Small intestine (tissue), 7 donors: ENCODE data around the gene MFSD6L. TPM values are rescaled to one million over a fixed set of nuclear protein-coding genes. Genes with fewer than 3 reads are reported as not detected.

Experiments
- DNase-seq, 2 donors: peaks; one replicate each; pipeline versions ENCODE4 v3.0.0 to v3.0.0-alpha.2; 2013
- FAIRE-seq: peaks from 2 replicates; lab custom pipeline; 2012; peaks lifted over from hg19 to GRCh38; lab: Jason Lieb, UNC
- H3K27ac ChIP-seq, 3 donors: one replicate each; pipeline ENCODE4 v1.5.1; 2013; ENCODE audit warnings: low read length in 2 of 3, mild to moderate bottlenecking in 2 of 3, control low read depth in 1 of 3, inconsistent platforms in 1 of 3, low read depth in 1 of 3, moderate library complexity in 1 of 3
- H3K27me3 ChIP-seq, 3 donors: one replicate each; pipeline ENCODE4 v1.6.1; 2013; ENCODE audit warnings: low read length in 3 of 3, inconsistent platforms in 1 of 3; ENCODE audit not compliant: control insufficient read depth in 3 of 3, insufficient read depth in 3 of 3
- H3K36me3 ChIP-seq, 3 donors: one replicate each; pipeline ENCODE4 v1.6.1; 2013; ENCODE audit warnings: low read length in 3 of 3, inconsistent platforms in 1 of 3, low read depth in 1 of 3, mild to moderate bottlenecking in 1 of 3, moderate library complexity in 1 of 3; ENCODE audit not compliant: control insufficient read depth in 3 of 3, insufficient read depth in 2 of 3
- H3K4me1 ChIP-seq, 3 donors: one replicate each; pipeline ENCODE4 v1.6.1; 2013; ENCODE audit warnings: low read length in 2 of 3, inconsistent platforms in 1 of 3, low read depth in 1 of 3, mild to moderate bottlenecking in 1 of 3, moderate library complexity in 1 of 3; ENCODE audit not compliant: control insufficient read depth in 3 of 3, insufficient read depth in 2 of 3
- H3K4me3 ChIP-seq, 3 donors: one replicate each; pipeline ENCODE4 v1.5.1; 2013; ENCODE audit warnings: low read length in 3 of 3, control low read depth in 1 of 3, inconsistent platforms in 1 of 3, low read depth in 1 of 3, mild to moderate bottlenecking in 1 of 3, moderate library complexity in 1 of 3
- H3K9me3 ChIP-seq, 2 donors: one replicate each; pipeline ENCODE4 v1.6.1; 2013; ENCODE audit warnings: low read depth in 1 of 2, low read length in 1 of 2; ENCODE audit not compliant: control insufficient read depth in 2 of 2, insufficient read depth in 1 of 2
- WGBS, 3 donors: extraction: QIAGEN DNeasy Blood & Tissue Kit; methylation state at CpG; one replicate each; pipeline ENCODE4 v1.1.7; 2013; 5-methylcytosine and 5-hydroxymethylcytosine counted together
- polyA plus RNA-seq, 4 donors: library from polyadenylated mRNA; stranded (reverse) in 3 of 4; unstranded in 1 of 4; fragments of 200-250 nt in 3 of 4; fragments of 120-200 nt in 1 of 4; gene quantifications; one replicate each; pipeline versions ENCODE4 v1.2.1 to v1.2.3, GENCODE V29; 2013
- donor health status: healthy with polysubstance abuse.
- donor health status: control.
- donor health status: control.
- donor health status: Bipolar disorder and iron deficiency.
- donor health status: healthy.

Gene MFSD6L
- polyA plus RNA-seq, 4 donors = 0.81 to 10.8 (median 5.8) TPM; not detected in 1

GRCh38 chr17:8793649-8794048 lies 5.5 kb downstream of the MFSD6L start:
- Histone ChIP-seq H3K4me1 (peaks cover 0 to 5% (median 0%) of the 10 kb centered on the region in 3 donors), H3K27ac (no peak overlapping the region), H3K36me3 (peaks cover 0 to 4% (median 0%) of the 10 kb centered on the region in 3 donors), H3K4me3 (no peak overlapping the region), H3K27me3 (no peaks in the 10 kb centered on the region), H3K9me3 (peaks cover 0 to 5% of the 10 kb centered on the region in 2 donors)
- WGBS, 3 donors = 57 to 82% (median 75%) methylated on average over 2 of the region's 2 CpGs
- DNase-seq (no peak), FAIRE-seq (no peak)

DNA sequence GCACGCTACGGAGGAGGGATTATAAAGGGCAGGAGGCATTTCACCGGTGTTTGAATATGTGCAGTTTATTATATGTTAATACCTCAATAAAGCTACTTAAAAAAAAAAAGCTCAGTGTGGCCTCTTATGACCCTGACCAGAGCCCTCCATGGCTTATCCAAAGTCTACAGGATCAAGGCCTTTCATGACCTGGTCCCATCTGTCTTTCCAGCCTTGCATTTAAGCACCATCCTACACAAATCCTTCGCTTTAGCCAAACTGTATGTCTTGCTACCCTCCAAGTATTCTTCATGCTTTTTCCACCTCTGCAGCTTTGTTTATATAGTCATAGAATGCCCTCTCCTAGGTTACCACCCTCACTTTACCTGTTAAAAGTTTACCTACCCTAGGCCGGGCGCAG lies 6.5 kb downstream of the MFSD6L start:
- H3K9me3 ChIP-seq = peaks cover 0 to 5% of the 10 kb centered on the region in 2 donors
- no peak overlapping the region for H3K27ac ChIP-seq
- no peak for DNase-seq
- no peaks in the 10 kb centered on the region for H3K36me3 ChIP-seq
- no peaks in the 10 kb centered on the region for H3K27me3 ChIP-seq
- no peaks in the 10 kb centered on the region for H3K4me1 ChIP-seq
- 63 to 80% (median 79%) methylated on average over 6 of the region's 6 CpGs for WGBS, 3 donors
- FAIRE-seq = no peak
- H3K4me3 ChIP-seq = no peak overlapping the region

GRCh38 chr17:8791910-8792270 lies 7.3 kb downstream of the MFSD6L start:
- no peaks in the 10 kb centered on the region for H3K36me3 ChIP-seq
- 79 to 91% (median 90%) methylated on average over 2 of the region's 2 CpGs for WGBS, 3 donors
- no peak overlapping the region for H3K27ac ChIP-seq
- no peaks in the 10 kb centered on the region for H3K4me1 ChIP-seq
- DNase-seq (no peak), FAIRE-seq (no peak)
- peaks cover 0 to 5% of the 10 kb centered on the region in 2 donors for H3K9me3 ChIP-seq
- no peak overlapping the region for H3K4me3 ChIP-seq
- no peaks in the 10 kb centered on the region for H3K27me3 ChIP-seq

DNA sequence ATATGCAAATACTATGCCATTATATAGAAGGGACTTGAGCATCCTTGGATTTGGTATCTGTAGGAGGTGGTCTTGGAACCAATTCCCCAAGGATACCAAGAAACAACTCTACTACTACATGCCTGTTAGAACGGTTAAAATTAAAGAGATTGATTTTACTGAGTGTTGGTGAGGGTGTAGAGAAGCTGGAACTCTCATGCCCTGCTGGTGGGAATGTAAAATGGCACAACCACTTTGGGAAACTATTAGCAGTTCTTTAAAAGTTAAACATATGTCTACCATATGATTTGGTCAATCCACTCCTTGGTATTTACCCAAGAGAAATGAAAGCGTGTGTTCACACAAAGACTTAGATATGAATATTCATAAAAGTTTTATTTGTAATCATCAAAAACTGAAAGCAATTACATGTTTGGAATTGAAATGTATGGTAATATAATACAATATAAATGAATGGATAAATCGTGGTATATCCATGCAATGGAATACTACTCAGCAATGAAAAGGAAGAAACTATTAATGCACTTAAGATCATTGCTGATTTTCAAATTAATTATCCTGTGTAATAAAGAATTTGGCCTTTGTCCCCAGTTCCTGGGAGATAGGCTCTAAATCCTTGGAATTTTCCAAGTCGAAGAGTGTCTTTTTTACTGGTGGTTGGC lies 7.8 kb downstream of the MFSD6L start:
- no peaks in the 10 kb centered on the region for H3K4me1 ChIP-seq
- no peak overlapping the region for H3K4me3 ChIP-seq
- H3K36me3 ChIP-seq = no peaks in the 10 kb centered on the region
- no peak overlapping the region for H3K27ac ChIP-seq
- no peaks in the 10 kb centered on the region for H3K27me3 ChIP-seq
- DNase-seq (no peak), FAIRE-seq (no peak)
- H3K9me3 ChIP-seq = peaks cover 0 to 5% of the 10 kb centered on the region in 2 donors
- WGBS, 3 donors = 81 to 85% (median 83%) methylated on average over 4 of the region's 4 CpGs

DNA sequence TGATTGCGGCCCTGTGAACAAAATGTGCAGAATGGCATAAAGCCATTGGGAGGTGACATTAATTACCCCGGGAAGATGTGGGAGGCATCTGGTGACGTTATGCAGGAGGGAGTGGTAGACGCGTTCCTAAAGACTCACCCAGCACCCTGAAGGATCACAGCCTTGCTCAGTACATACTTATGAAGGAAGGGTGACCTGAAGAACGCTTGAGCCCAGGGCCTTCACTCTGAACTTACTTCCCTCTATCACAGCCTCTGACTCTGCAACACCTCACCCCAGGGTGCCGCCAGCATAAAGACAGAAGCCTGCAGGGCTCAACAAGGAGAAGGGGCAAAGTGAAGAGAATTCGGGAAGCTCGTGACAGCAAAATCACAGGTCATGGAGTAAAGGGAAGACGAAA lies 9.4 kb downstream of the MFSD6L start:
- Histone ChIP-seq H3K27ac (no peak overlapping the region), H3K27me3 (no peaks in the 10 kb centered on the region), H3K4me1 (no peaks in the 10 kb centered on the region), H3K36me3 (no peaks in the 10 kb centered on the region), H3K4me3 (no peak overlapping the region), H3K9me3 (peaks cover 0 to 5% of the 10 kb centered on the region in 2 donors)
- DNase-seq (peak in 1 of 2 donors; percentile 24), FAIRE-seq (no peak)
- WGBS, 3 donors = 62 to 74% (median 69%) methylated on average over 10 of the region's 10 CpGs

- H3K27ac ChIP-seq = no peak overlapping the region
- DNase-seq (no peak), FAIRE-seq (no peak)
- H3K36me3 ChIP-seq = no peaks in the 10 kb centered on the region
- WGBS, 3 donors = 80 to 96% (median 85%) methylated on average over 2 of the region's 2 CpGs
- H3K27me3 ChIP-seq = no peaks in the 10 kb centered on the region
- H3K4me1 ChIP-seq = no peaks in the 10 kb centered on the region
- H3K4me3 ChIP-seq = no peak overlapping the region
- H3K9me3 ChIP-seq = peaks cover 0 to 5% of the 10 kb centered on the region in 2 donors
Measured at GRCh38 chr17:8788998-8789397, 10.2 kb downstream of the MFSD6L start.

- FAIRE-seq = no peak
- Histone ChIP-seq H3K4me3 (no peak overlapping the region), H3K27ac (no peak overlapping the region), H3K36me3 (no peaks in the 10 kb centered on the region), H3K9me3 (no peaks in the 10 kb centered on the region), H3K27me3 (no peaks in the 10 kb centered on the region), H3K4me1 (no peaks in the 10 kb centered on the region)
- peak; percentile 60 to 76 for DNase-seq
- 28 to 29% (median 29%) methylated on average over 19 of the region's 19 CpGs for WGBS, 3 donors
Measured at GRCh38 chr17:8785547-8786413, 13.4 kb downstream of the MFSD6L start.

GRCh38 chr17:8782176-8782575 lies 17.0 kb downstream of the MFSD6L start:
- Histone ChIP-seq H3K4me3 (no peak overlapping the region), H3K36me3 (no peaks in the 10 kb centered on the region), H3K4me1 (no peaks in the 10 kb centered on the region), H3K27me3 (no peaks in the 10 kb centered on the region), H3K9me3 (no peaks in the 10 kb centered on the region), H3K27ac (no peak overlapping the region)
- WGBS, 3 donors = 86 to 97% (median 89%) methylated on average over 1 of the region's 1 CpG
- FAIRE-seq = no peak
- no peak for DNase-seq
